OCI-LY1 (cell line): ENCODE data around the gene TMEM185B.

Experiments
- CTCF ChIP-seq: fragments of 200-600 bp; sonication (generic), shearing (Covaris generic); IDR thresholded peaks from 2 replicates; pipeline ENCODE4 v1.5.1; 2017; ENCODE audit warnings: mild to moderate bottlenecking, antibody characterized with exemption, low read length, moderate library complexity, mixed read lengths
- EZH2 ChIP-seq: fragments of 200-600 bp; sonication (generic), shearing (Covaris generic); IDR thresholded peaks from 2 replicates; pipeline ENCODE4 v1.8.0; 2017; ENCODE audit warnings: borderline replicate concordance, mixed run types, mild to moderate bottlenecking, antibody characterized with exemption, low read length, moderate library complexity, mixed read lengths

- TF ChIP-seq CTCF (no peak), EZH2 (no peak)
Measured at GRCh38 chr2:120204945-120205670, 18.1 kb downstream of the TMEM185B start.
